ENCODE data around the gene GGCT.
A peak's percentile ranks its signal among the peaks of the same experiment; 100 is the strongest.

GGCT gene

GRCh38 chr7:30459591-30460245 lies 44.9 kb downstream of the GGCT start:
- peak; percentile 21 to 61 for DNase-seq

GRCh38 chr7:30458311-30458710 lies 46.3 kb downstream of the GGCT start:
- no peak for DNase-seq

- no peak for DNase-seq
Observed at GRCh38 chr7:30453921-30454320, 50.7 kb downstream of the GGCT start.

- DNase-seq = no peak
Observed at GRCh38 chr7:30453016-30453415, 51.6 kb downstream of the GGCT start.

GRCh38 chr7:30452280-30452930 lies 52.2 kb downstream of the GGCT start:
- no peak for DNase-seq

- no peak for DNase-seq
Observed at GRCh38 chr7:30451539-30452279, 52.9 kb downstream of the GGCT start.

- no peak for DNase-seq
Observed at GRCh38 chr7:30450983-30451497, 53.6 kb downstream of the GGCT start.

GRCh38 chr7:30450240-30450982 lies 54.2 kb downstream of the GGCT start:
- DNase-seq = no peak

- DNase-seq = no peak
Observed at GRCh38 chr7:30448461-30449189, 56.0 kb downstream of the GGCT start.

- DNase-seq = no peak
Observed at GRCh38 chr7:30447466-30447865, 57.2 kb downstream of the GGCT start.
